ENCODE results near the gene HMGN3. TPM values are rescaled to one million over a fixed set of nuclear protein-coding genes. Genes with fewer than 3 reads are reported as not detected.

The HMGN3 gene
- total RNA-seq, 1 experiment from 2014 or later, result 151 TPM

- Mint-ChIP-seq H3K27me3 (ENCODE audit: low read depth) (no peaks in the 10 kb centered on the region), H3K27ac (no peak overlapping the region), H3K9me3 (no peaks in the 10 kb centered on the region), H3K4me1 (peaks cover 29% of the 10 kb centered on the region), H3K4me3 (no peak overlapping the region), H3K36me3 (peaks cover 54% of the 10 kb centered on the region)
- ChIA-PET POLR2A (no interaction called here), CTCF (interaction anchor here (1.2 kb wide), 1 partner anchor 19 kb away, joined by 3 read pairs; no protein-coding TSS in a partner anchor)
- DNase-seq (ENCODE audit: low spot score), result no peak
- no peak for ATAC-seq
- TF ChIP-seq IRF2 (CRISPR knock-in tag; IDR thresholded peaks at IDR 0.05; ENCODE audit: borderline replicate concordance, low read depth), result no peak
- TF ChIP-seq ATF1 (CRISPR knock-in tag; IDR thresholded peaks at IDR 0.05), result no peak
- no peak for TF ChIP-seq ATF2 (CRISPR knock-in tag; IDR thresholded peaks at IDR 0.05; ENCODE audit: borderline replicate concordance, low read depth)
Observed at GRCh38 chr6:79208816-79209215, 25.7 kb downstream of the HMGN3 start.

- ATAC-seq, result no peak
- Mint-ChIP-seq H3K27me3 (ENCODE audit: low read depth) (no peaks in the 10 kb centered on the region), H3K4me3 (no peak overlapping the region), H3K4me1 (peaks cover 30% of the 10 kb centered on the region), H3K27ac (peak overlapping the region; percentile 92), H3K9me3 (no peaks in the 10 kb centered on the region), H3K36me3 (peaks cover 54% of the 10 kb centered on the region)
- TF ChIP-seq PREB (CRISPR knock-in tag; IDR thresholded peaks at IDR 0.05; ENCODE audit: borderline replicate concordance), result no peak
- TF ChIP-seq NFATC4 (CRISPR knock-in tag; IDR thresholded peaks at IDR 0.05), result no peak
- no peak for TF ChIP-seq PRRX2 (CRISPR knock-in tag; IDR thresholded peaks at IDR 0.05)
- TF ChIP-seq E2F1 (CRISPR knock-in tag; IDR thresholded peaks at IDR 0.05), result no peak
- TF ChIP-seq NFE2L1 (CRISPR knock-in tag; IDR thresholded peaks at IDR 0.05), result no peak
- TF ChIP-seq SMAD3 (CRISPR knock-in tag; IDR thresholded peaks at IDR 0.05; ENCODE audit: borderline replicate concordance), result no peak
- no peak for TF ChIP-seq ZNF423 (CRISPR knock-in tag; IDR thresholded peaks at IDR 0.05)
- TF ChIP-seq USF1 (CRISPR knock-in tag; IDR thresholded peaks at IDR 0.05), result no peak
- no peak for TF ChIP-seq CTCF (IDR thresholded peaks at IDR 0.05)
- TF ChIP-seq ATF1 (CRISPR knock-in tag; IDR thresholded peaks at IDR 0.05), result no peak
- TF ChIP-seq RELA (CRISPR knock-in tag; IDR thresholded peaks at IDR 0.05; ENCODE audit: borderline replicate concordance), result no peak
- no peak for TF ChIP-seq NR3C1 (CRISPR knock-in tag; conservative IDR thresholded peaks at IDR 0.05; ENCODE audit: low read depth)
- no peak for TF ChIP-seq JAZF1 (CRISPR knock-in tag; IDR thresholded peaks at IDR 0.05)
- TF ChIP-seq SMAD4 (CRISPR knock-in tag; IDR thresholded peaks at IDR 0.05), result no peak
- TF ChIP-seq ATF3 (CRISPR knock-in tag; conservative IDR thresholded peaks at IDR 0.05), result no peak
- TF ChIP-seq ZNF512 (CRISPR knock-in tag; IDR thresholded peaks at IDR 0.05; ENCODE audit: borderline replicate concordance), result no peak
- POLR2A ChIA-PET, result no interaction called here
- CTCF ChIA-PET, result interaction anchor here (0.6 kb wide), 1 partner anchor 228 kb away, joined by 3 read pairs; no protein-coding TSS in a partner anchor
- DNase-seq (ENCODE audit: low spot score), result no peak
Observed at GRCh38 chr6:79203753-79204253, 30.7 kb downstream of the HMGN3 start.
